Spleen (tissue), 7 donors: ENCODE measurements around the gene NELL2.

Experiments used
- POLR2A ChIP-seq, 3 donors: fragments of 450-650 bp; IDR thresholded peaks; one replicate each; pipeline ENCODE4 v1.5.1; 2017; ENCODE audit warnings: antibody characterized with exemption in 3 of 3, mild to moderate bottlenecking in 1 of 3
- TF ChIP-seq, protein P1 (sequence below), 11 experiments: fragments of 200-600 bp in 7 of 11; fragments of 450-650 bp in 4 of 11; sonication (generic) in 4 of 11; IDR thresholded peaks in 8 of 11; conservative IDR thresholded peaks in 3 of 11; 1 replicate in 7 of 11; 2 replicates in 4 of 11; pipeline versions ENCODE4 v1.4.0 to v1.8.0; 2016 to 2021; ENCODE audit warnings: antibody characterized with exemption in 11 of 11, inconsistent platforms in 4 of 11, mild to moderate bottlenecking in 1 of 11
- donor health status: DM: no; HTN: no; CAD: no; lungs with moderate emphysema.
- donor health status: DM: no; HTN: no; CAD: no.
- donor health status: DM: no; HTN: no; CAD: no.

DNA sequence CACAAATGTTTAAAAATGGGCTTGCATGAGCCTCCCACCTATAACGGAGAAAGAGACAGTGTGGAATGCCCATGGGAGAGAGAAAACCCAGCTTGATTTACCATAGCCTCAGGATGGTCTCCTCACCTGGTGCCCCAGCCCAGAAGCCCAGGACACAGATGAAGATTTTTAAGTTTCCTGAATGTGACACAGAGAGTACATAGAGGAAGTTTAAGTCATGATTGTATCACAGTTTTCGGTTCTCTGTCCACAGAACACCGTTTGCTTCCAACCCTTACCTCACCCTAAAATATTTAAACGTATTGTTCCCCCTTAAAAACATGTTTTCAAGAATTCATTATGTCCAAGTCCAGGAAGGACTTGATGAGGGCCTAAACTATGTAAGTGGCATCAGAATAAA lies 56.2 kb downstream of the NELL2 start:
- TF ChIP-seq, protein P1, sequence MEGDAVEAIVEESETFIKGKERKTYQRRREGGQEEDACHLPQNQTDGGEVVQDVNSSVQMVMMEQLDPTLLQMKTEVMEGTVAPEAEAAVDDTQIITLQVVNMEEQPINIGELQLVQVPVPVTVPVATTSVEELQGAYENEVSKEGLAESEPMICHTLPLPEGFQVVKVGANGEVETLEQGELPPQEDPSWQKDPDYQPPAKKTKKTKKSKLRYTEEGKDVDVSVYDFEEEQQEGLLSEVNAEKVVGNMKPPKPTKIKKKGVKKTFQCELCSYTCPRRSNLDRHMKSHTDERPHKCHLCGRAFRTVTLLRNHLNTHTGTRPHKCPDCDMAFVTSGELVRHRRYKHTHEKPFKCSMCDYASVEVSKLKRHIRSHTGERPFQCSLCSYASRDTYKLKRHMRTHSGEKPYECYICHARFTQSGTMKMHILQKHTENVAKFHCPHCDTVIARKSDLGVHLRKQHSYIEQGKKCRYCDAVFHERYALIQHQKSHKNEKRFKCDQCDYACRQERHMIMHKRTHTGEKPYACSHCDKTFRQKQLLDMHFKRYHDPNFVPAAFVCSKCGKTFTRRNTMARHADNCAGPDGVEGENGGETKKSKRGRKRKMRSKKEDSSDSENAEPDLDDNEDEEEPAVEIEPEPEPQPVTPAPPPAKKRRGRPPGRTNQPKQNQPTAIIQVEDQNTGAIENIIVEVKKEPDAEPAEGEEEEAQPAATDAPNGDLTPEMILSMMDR (IDR thresholded peaks at IDR 0.05 in 8 of 11, conservative IDR thresholded peaks at IDR 0.05 in 3 of 11): no peak
- no peak for TF ChIP-seq POLR2A (IDR thresholded peaks at IDR 0.05)
